ENCODE results near the gene KRTAP10-2. TPM values are rescaled to one million over a fixed set of nuclear protein-coding genes. Genes with fewer than 3 reads are reported as not detected.

KRTAP10-2 gene
- total RNA-seq, 4 donors from 2014 or later: 0.76 to 11.1 (median 10.1) TPM; not detected in 1

DNA sequence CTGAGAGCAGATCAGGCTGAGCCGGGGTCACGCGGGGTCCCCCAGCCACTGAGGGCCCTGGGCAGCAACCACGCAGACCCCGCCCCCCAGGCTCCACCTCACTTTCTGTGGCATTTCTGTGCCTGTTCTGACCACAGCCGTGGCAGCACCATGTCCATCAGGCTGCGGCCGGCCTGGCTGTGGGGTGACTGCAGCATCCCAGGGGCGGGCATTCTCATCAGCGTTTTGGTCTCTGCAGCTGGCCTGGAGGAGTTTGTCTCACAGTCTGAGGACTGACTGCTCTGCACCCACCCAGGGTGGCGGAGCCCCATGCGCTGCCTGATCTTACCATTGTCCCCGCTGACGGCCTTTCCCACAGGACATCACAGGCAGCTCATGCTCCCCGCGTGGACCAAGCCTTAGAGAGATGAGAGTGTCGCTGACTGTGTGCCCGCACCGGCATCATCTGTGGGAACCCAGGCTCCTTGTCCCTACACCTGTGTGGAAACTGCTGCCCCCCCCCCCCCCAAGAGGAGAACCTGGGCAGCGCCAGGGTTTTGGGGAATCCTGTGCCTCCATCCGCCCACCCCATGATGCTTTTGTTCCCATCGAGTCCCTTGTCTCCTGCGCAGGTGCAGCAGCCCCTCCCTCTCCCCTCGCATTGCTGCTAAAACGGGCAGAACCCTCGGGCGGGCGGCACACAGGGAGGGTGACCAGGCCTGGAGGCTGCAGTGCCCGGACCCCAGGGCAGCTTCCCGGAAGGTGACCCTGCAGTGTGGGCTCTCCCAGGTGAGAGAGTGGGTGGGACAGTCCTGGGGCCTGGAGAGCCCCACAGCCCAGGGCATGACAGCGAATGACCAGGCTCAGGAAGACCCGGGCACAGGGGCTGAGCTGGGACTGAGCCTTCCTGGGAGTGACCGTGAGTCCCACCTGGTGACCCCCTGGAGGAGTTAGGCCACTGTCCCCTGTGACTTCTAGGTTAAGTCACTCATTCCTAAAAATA, 13.1 kb downstream of the KRTAP10-2 start:
- Histone ChIP-seq H3K36me3 (no peaks in the 10 kb centered on the region), H3K4me1 (no peaks in the 10 kb centered on the region), H3K27ac (no peak overlapping the region), H3K9me3 (peaks cover 5% of the 10 kb centered on the region), H3K4me3 (no peak overlapping the region), H3K27me3 (peaks cover 12% of the 10 kb centered on the region)
- TF ChIP-seq POLR2A (IDR thresholded peaks at IDR 0.05): no peak
- no peak for TF ChIP-seq POLR2AphosphoS5 (IDR thresholded peaks at IDR 0.05)
- TF ChIP-seq EP300 (IDR thresholded peaks at IDR 0.05): no peak
- TF ChIP-seq CTCF (IDR thresholded peaks at IDR 0.05): no peak
- DNase-seq (ENCODE audit: low spot score in 2 of 2): peak in 1 of 2 donors; percentile 64
- WGBS: 96% methylated on average over 19 of the region's 33 CpGs

DNA sequence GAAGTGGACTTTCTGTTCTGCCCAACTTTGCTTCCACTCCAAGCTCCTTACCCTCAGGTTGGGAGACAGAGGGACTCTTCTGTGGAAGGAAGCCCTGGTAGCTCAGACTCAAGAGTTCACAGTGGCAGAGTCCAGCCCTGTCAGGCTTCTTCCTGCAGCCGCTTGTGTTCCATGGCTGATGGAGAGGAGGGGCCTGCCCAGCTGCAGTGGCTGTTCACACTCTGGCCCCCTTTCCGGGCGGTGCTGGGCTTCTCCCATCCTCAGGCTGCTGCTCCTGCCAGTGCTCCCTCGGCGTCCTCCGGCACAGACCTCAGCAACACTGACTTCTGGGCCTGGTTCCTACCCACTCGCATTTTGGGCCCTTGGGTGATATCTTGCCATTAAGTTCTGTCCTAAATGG, 15.3 kb downstream of the KRTAP10-2 start:
- Histone ChIP-seq H3K36me3 (no peaks in the 10 kb centered on the region), H3K27me3 (peaks cover 23% of the 10 kb centered on the region), H3K4me3 (no peak overlapping the region), H3K27ac (no peak overlapping the region), H3K9me3 (no peaks in the 10 kb centered on the region), H3K4me1 (no peaks in the 10 kb centered on the region)
- no peak for TF ChIP-seq POLR2AphosphoS5 (IDR thresholded peaks at IDR 0.05)
- no peak for TF ChIP-seq CTCF (IDR thresholded peaks at IDR 0.05)
- TF ChIP-seq EP300 (IDR thresholded peaks at IDR 0.05): no peak
- TF ChIP-seq POLR2A (IDR thresholded peaks at IDR 0.05): no peak
- WGBS: 63% methylated on average over 7 of the region's 7 CpGs
- DNase-seq (ENCODE audit: low spot score in 2 of 2): peak in 1 of 2 donors; percentile 73

DNA sequence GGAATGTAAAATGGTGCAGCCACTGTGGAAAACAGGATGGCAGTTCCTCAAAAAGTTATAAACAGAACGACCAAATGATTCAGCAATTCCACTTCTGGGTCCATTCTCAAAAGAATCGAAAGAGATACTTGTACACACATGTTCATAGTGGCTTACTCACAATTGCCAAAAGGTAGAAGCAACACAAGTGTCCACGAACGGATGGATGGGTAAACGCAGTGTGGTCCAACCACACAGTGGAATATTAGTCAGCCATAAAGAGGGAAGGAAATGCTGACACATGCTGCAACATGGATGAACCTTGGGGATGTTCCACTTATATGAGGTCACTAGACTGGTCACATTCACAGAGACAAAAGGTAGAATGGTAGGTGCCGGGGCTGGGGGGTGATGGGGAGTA, 16.6 kb downstream of the KRTAP10-2 start:
- Histone ChIP-seq H3K27ac (no peak overlapping the region), H3K27me3 (peaks cover 18% of the 10 kb centered on the region), H3K4me3 (no peak overlapping the region), H3K4me1 (no peaks in the 10 kb centered on the region), H3K36me3 (no peaks in the 10 kb centered on the region), H3K9me3 (no peaks in the 10 kb centered on the region)
- 85% methylated on average over 6 of the region's 6 CpGs for WGBS
- no peak for DNase-seq (ENCODE audit: low spot score in 2 of 2)
- no peak for TF ChIP-seq EP300 (IDR thresholded peaks at IDR 0.05)
- TF ChIP-seq CTCF (IDR thresholded peaks at IDR 0.05): no peak
- no peak for TF ChIP-seq POLR2AphosphoS5 (IDR thresholded peaks at IDR 0.05)
- TF ChIP-seq POLR2A (IDR thresholded peaks at IDR 0.05): no peak

DNA sequence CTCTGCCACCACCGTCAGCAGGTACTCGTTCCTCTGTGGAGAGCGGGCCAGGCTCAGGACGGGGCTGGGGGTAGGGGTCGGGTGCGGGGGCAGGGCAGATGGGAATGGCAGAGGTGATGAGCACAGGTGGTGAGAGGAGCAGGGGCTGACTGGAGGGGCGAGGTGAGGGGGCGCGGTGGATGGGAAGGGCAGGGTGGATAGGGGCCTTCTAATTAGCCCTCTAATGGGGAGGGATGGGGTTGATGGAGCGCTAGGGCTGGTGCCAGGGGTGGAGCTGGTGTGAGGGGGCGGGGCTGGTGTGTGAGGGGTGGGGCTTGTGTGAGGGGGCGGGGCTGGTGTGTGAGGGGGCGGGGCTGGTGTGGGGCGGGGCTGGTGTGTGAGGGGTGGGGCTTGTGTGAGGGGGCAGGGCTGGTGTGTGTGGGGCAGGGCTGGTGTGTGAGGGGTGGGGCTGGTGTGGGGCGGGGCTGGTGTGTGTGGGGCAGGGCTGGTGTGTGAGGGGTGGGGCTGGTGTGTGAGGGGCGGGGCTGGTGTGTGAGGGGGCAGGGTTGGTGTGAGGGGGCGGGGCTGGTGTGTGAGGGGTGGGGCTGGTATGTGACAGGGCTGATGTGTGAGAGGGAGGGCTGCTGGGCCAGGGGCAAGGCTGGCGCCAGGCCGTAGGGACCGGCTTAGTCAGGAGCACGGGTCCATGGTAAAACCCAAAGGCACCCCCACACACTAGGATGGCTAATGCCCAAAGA, 17.2 kb downstream of the KRTAP10-2 start:
- WGBS: 87% methylated on average over 17 of the region's 21 CpGs

More for the DNA sequence above, 17.2 kb downstream of the KRTAP10-2 start:
- peak in 1 of 2 donors; percentile 74 for DNase-seq (ENCODE audit: low spot score in 2 of 2)
- H3K4me1 ChIP-seq: no peaks in the 10 kb centered on the region
- no peaks in the 10 kb centered on the region for H3K9me3 ChIP-seq
- H3K36me3 ChIP-seq: no peaks in the 10 kb centered on the region
- H3K4me3 ChIP-seq: no peak overlapping the region
- TF ChIP-seq EP300 (IDR thresholded peaks at IDR 0.05) (no peak), CTCF (IDR thresholded peaks at IDR 0.05) (no peak), POLR2AphosphoS5 (IDR thresholded peaks at IDR 0.05) (no peak), POLR2A (IDR thresholded peaks at IDR 0.05) (no peak)
- H3K27ac ChIP-seq: no peak overlapping the region
- H3K27me3 ChIP-seq: peaks cover 17% of the 10 kb centered on the region
